Fibroblast of lung (primary cell): Measurements from ENCODE around the gene KIAA2012.

Experiments
- CTCF ChIP-seq, 2 donors: IDR thresholded peaks in 1 of 2; conservative IDR thresholded peaks in 1 of 2; 1 replicate in 1 of 2; 2 replicates in 1 of 2; pipeline ENCODE4 v1.5.1; 2011 to 2012; ENCODE audit warnings: low read length in 2 of 2, control low read depth in 1 of 2, inconsistent platforms in 1 of 2, low read depth in 1 of 2, mild to moderate bottlenecking in 1 of 2
- EZH2 ChIP-seq: IDR thresholded peaks from 2 replicates; pipeline ENCODE4 v1.5.1; 2012; ENCODE audit warnings: low read length, control low read depth, mild to moderate bottlenecking; ENCODE audit errors: missing control alignments

GRCh38 chr2:202071107-202071506, 1.9 kb upstream of the KIAA2012 start:
- TF ChIP-seq EZH2: no peak
- TF ChIP-seq CTCF (conservative IDR thresholded peaks at IDR 0.05 in 1 of 2, IDR thresholded peaks at IDR 0.05 in 1 of 2; ENCODE audit: low read depth in 1 of 2, low read length in 2 of 2): no peak
